Upper lobe of right lung (tissue), 1 donor: ENCODE measurements around the gene TRMT61A. TPM values are rescaled to one million over a fixed set of nuclear protein-coding genes. Genes with fewer than 3 reads are reported as not detected.

ENCODE experiments used
- ATAC-seq: fragments of 200-7000 bp; cut with Tn5 transposase; one replicate; pipeline ENCODE4 v1.9.1; 2020; ENCODE audit warnings: mild to moderate bottlenecking, moderate library complexity
- DNase-seq: peaks from one replicate; pipeline ENCODE4 v3.0.0-alpha.2; 2020
- H3K27ac ChIP-seq: fragments of 200-600 bp; one replicate; pipeline ENCODE4 v1.8.0; 2022
- H3K27me3 ChIP-seq: fragments of 200-600 bp; one replicate; pipeline ENCODE4 v1.8.0; 2022; ENCODE audit warnings: mild to moderate bottlenecking
- H3K36me3 ChIP-seq: fragments of 200-600 bp; one replicate; pipeline ENCODE4 v1.8.0; 2022
- H3K4me1 ChIP-seq: fragments of 200-600 bp; one replicate; pipeline ENCODE4 v1.8.0; 2022
- H3K4me3 ChIP-seq: fragments of 200-600 bp; one replicate; pipeline ENCODE4 v1.8.0; 2022; ENCODE audit warnings: mild to moderate bottlenecking
- H3K9me3 ChIP-seq: fragments of 200-600 bp; one replicate; pipeline ENCODE4 v1.8.0; 2022
- CTCF ChIP-seq: fragments of 200-600 bp; IDR thresholded peaks from one replicate; pipeline ENCODE4 v1.8.0; 2022; ENCODE audit warnings: antibody characterized with exemption
- intact Hi-C: fragments of 100-400 bp; cut with DNase I; formaldehyde crosslinking; loops from one replicate; pipeline ENCODE4 v1.11.0; 2022
- total RNA-seq: library from RNA; stranded (reverse); fragmentation: NEBNext Ultra II Directional; extraction: Animal tissue kit (Norgen Biotek cat#: 25700); gene quantifications from one replicate; pipeline ENCODE4 v1.2.1, GENCODE V29; 2021
- donor health status: DM: no; HTN: yes; CAD: no; lungs with severe emphysema.

TRMT61A gene
- total RNA-seq, 1 donor from 2014 or later: 11.6 TPM

DNA sequence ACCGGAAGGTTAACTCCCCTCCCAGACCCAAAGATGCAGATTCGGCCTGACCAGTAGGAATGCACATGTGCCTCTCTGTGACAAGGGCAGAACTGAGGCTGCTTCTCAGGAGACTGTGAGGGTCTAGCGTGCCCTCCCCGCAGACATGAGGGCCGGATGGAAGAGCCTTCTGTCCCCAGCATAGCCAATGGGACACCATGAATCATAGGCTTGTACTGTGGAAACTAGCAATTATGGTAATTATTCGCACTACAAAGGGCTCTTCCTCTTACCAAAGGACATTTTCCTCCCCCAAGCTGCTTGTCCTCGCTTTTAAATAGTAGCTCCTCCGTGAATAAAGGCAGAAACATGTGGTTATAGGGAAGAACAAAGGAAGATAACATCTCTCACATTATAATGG lies 40.0 kb downstream of the TRMT61A start:
- peaks cover 19% of the 10 kb centered on the region for H3K36me3 ChIP-seq
- H3K9me3 ChIP-seq: no peaks in the 10 kb centered on the region
- ATAC-seq (no peak), DNase-seq (no peak)
- no peak for TF ChIP-seq CTCF
- intact Hi-C loops: no loop called here
- H3K4me1 ChIP-seq: peaks cover 14% of the 10 kb centered on the region
- H3K4me3 ChIP-seq: no peak overlapping the region
- H3K27ac ChIP-seq: no peak overlapping the region
- no peaks in the 10 kb centered on the region for H3K27me3 ChIP-seq

DNA sequence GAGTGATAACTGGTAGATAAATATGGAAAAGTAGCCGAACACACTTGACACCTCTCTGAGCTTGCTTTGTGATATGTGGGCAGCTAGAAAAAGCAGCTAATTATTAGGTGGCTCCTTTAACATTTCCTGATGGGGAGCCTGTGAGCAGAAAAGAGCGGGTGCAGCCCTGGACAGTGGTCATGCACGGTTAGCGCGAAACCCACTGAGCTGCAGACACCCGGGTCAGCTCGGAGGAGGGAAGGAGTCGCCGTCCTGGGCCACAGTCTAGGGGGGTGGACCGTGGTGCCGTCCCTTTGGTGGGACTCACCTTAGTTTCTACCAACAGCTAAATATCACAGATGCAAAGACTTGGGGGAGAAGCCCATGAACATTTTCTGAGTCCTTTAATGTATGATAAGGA lies 40.4 kb downstream of the TRMT61A start:
- DNase-seq (no peak), ATAC-seq (no peak)
- no peak overlapping the region for H3K27ac ChIP-seq
- H3K4me3 ChIP-seq: no peak overlapping the region
- no peaks in the 10 kb centered on the region for H3K9me3 ChIP-seq
- peaks cover 13% of the 10 kb centered on the region for H3K4me1 ChIP-seq
- peaks cover 24% of the 10 kb centered on the region for H3K36me3 ChIP-seq
- intact Hi-C loops: no loop called here
- TF ChIP-seq CTCF: no peak
- no peaks in the 10 kb centered on the region for H3K27me3 ChIP-seq

GRCh38 chr14:103574104-103574503 lies 45.1 kb downstream of the TRMT61A start:
- H3K4me1 ChIP-seq: peaks cover 37% of the 10 kb centered on the region
- no peak for DNase-seq
- no peak for TF ChIP-seq CTCF
- ATAC-seq: no peak
- no peaks in the 10 kb centered on the region for H3K9me3 ChIP-seq
- H3K27me3 ChIP-seq: no peaks in the 10 kb centered on the region
- intact Hi-C loops: no loop called here
- H3K36me3 ChIP-seq: peaks cover 31% of the 10 kb centered on the region
- no peak overlapping the region for H3K27ac ChIP-seq
- no peak overlapping the region for H3K4me3 ChIP-seq

GRCh38 chr14:103574707-103575285 lies 45.8 kb downstream of the TRMT61A start:
- no peaks in the 10 kb centered on the region for H3K27me3 ChIP-seq
- intact Hi-C loops: no loop called here
- ATAC-seq (no peak), DNase-seq (no peak)
- peak overlapping the region; percentile 67 for H3K27ac ChIP-seq
- peaks cover 31% of the 10 kb centered on the region for H3K36me3 ChIP-seq
- no peak overlapping the region for H3K4me3 ChIP-seq
- H3K9me3 ChIP-seq: no peaks in the 10 kb centered on the region
- TF ChIP-seq CTCF: no peak
- H3K4me1 ChIP-seq: peaks cover 37% of the 10 kb centered on the region

DNA sequence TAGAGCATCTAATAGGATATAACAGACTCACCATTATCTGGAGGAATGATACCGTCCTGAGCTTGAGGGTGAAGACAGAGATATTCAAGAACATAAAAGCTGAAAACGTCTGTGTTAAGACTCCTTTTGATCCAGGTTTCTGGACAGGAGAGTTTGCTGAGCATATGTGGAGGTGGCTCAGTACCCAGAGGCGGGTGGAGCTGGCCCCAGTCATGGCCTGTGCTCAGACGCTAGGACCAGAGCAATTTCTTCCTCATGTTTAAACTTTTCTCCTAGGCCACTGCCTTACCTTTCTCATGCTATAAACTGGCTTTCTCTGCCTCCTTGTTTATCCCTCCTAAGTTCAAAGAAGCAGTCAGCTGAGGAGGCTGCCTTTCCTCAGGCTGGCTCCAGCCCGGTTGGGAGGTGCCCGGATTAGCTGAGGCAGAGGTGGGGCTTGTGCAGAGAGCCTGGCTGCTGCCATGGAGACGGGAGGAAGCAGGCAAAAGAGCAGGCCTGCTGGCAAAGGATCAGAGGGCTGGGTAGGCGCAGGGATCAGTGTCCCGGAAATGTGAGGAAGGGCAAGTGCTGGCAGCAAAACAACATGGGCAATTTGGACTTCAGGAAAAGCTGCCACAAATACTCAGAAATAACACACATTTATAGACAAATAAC lies 47.5 kb downstream of the TRMT61A start:
- Histone ChIP-seq H3K4me1 (peaks cover 37% of the 10 kb centered on the region), H3K4me3 (no peak overlapping the region)
- ATAC-seq: peak; percentile 97

More for the DNA sequence above, 47.5 kb downstream of the TRMT61A start:
- DNase-seq: peak; percentile 95
- no peak for TF ChIP-seq CTCF
- Histone ChIP-seq H3K27me3 (no peaks in the 10 kb centered on the region), H3K9me3 (no peaks in the 10 kb centered on the region), H3K27ac (peak overlapping the region; percentile 81), H3K36me3 (peaks cover 36% of the 10 kb centered on the region)
- intact Hi-C loops: no loop called here
